GM18508 (cell line): Measurements from ENCODE around the gene COASY.
"Not testable (repeated sequence)": the region's sequence is repeated elsewhere in the genome, so short reads cannot be mapped to it uniquely, and the experiment has no call there.

Source experiments
- ATAC-seq: cut with Tn5 transposase; IDR thresholded peaks from one replicate; pipeline ENCODE4 v1.9.1; 2021; ENCODE audit warnings: moderate number of reproducible peaks; ENCODE audit not compliant: insufficient read depth, unreplicated experiment

The COASY gene

DNA sequence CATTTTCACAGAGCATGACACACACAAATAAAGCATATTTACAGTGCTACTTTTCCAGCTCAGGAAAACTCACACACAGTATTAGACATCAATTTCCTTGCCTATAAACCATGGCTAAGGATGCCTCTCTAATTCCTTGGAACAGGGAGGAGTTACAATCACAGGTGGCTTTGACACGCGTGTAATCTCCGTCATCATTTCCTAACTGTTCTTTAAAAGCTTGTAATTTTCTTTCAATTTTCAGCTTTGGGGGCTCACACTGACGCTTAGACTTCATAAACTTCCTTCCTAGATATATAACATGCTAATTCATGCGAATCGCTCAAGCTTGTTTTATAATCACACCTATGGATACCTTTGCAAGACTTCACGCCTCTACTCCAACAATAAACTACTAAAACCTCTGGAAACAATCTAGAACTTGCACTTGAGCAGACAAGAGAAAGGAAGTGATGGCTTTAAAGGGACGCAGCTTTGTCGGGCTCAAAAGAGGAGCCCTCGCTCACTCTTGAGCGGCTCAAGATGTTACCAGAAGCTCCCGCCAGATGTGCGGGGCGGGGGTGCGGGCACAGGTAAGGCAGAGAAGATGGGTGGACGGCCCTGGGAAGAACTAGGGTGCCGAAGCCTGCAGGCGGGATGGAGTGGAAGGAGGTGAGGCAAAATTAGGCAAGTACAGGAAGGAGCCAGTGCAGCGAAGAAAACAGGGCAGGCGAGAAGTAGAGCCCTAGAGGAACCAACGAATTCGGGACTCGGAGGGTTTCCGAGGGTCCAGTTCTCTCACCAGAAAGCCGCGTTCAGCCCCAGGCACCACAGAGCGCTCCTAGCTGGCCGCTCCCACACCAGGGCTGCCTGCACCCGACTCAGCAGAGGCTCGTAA, 46.6 kb downstream of the COASY start:
- ATAC-seq: no peak

- ATAC-seq: peak; percentile 59
These were observed 47.4 kb downstream of the COASY start, which contains the start of the genes RETREG3 and TUBG1 for GRCh38 chr17:42609182-42609813. RETREG3 (minus strand) TSS chr17:42609374; CDS start chr17:42609324, 50 bp downstream. TUBG1 (plus strand) TSS chr17:42609683; CDS start chr17:42609738, 55 bp downstream.

- ATAC-seq: not testable (repeated sequence)
These were observed 48.2 kb downstream of the COASY start for GRCh38 chr17:42609814-42610801.

- no peak for ATAC-seq
These were observed 50.1 kb downstream of the COASY start for GRCh38 chr17:42612013-42612412.

DNA sequence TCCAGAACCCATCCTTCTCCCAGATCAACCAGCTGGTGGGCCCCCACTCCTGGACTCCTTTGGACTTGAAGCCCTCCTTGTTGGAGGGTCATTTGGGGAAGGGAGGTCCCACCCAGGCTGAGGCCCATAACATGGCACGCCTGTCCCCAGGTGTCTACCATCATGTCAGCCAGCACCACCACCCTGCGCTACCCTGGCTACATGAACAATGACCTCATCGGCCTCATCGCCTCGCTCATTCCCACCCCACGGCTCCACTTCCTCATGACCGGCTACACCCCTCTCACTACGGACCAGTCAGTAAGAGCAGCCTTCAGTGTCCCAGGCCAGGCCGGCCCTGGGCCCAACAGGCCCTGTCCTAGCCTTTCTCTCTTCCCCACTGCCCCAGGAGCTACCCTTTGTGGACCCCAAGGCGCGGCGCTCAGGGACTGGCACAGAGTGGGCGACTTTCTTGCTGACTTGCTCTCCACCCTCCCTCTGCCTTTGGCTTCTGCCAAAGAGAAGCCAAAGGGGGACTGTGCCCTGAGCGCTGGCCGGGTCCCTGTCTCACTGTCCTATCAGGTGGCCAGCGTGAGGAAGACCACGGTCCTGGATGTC, 51.8 kb downstream of the COASY start:
- no peak for ATAC-seq
